Erythroblast (primary cell): ENCODE data around the gene ACOT7.

Experiments used
- GATA1 ChIP-seq: IDR thresholded peaks from 2 replicates; pipeline ENCODE4 v1.6.1; 2011; ENCODE audit warnings: low read depth, mild to moderate bottlenecking, control low read depth, low read length, moderate library complexity
- POLR2A ChIP-seq: IDR thresholded peaks from 2 replicates; pipeline ENCODE4 v1.6.1; 2011; ENCODE audit warnings: mild to moderate bottlenecking, low read length

DNA sequence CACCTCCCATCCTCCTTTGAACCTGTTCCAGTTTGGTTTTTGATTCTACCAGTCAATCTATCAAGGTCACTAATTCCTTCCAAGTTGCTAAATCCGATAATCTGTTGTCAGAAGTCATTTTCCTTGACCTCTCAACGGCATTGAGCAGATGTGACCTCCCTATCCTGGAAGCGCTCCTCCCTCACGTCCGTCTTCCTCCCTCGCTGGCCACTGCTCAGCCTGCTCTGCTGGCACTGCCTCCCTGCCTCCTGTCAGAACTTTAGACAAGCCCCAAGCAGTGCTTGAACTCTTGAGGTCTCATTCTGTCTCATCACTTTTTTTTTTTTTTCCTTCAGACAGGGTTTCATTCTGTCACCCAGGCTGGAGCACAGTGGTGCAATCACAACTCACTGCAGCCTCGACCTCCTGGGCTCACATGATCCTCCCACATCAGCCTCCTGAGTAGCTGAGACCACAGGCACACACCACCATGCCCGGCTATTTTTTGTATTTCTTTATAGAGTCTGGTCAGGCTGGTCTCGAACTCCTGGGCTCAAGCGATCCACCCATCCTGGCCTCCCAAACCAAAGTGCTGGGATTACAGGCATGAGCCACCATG, 4.4 kb upstream of the ACOT7 start:
- TF ChIP-seq POLR2A (no peak), GATA1 (no peak)
